ENCODE measurements around the gene TTC7B. TPM values are rescaled to one million over a fixed set of nuclear protein-coding genes. Genes with fewer than 3 reads are reported as not detected.

The TTC7B gene
- total and polyA plus RNA-seq, 9 of the 15 experiments (the other 6 are each of a cell fraction or from before 2014, with no cell fraction given): 2.2 to 77.2 (median 36.7) TPM

GRCh38 chr14:90603841-90604240 is 212.4 kb downstream of the TTC7B start (continued):
- TF ChIP-seq RNF219 (CRISPR knock-in tag; IDR thresholded peaks at IDR 0.05): no peak
- no peak for TF ChIP-seq ZZZ3 (IDR thresholded peaks at IDR 0.05)
- no peak for TF ChIP-seq MAFK (IDR thresholded peaks at IDR 0.05; ENCODE audit: low read length)
- no peak for TF ChIP-seq PHTF2 (CRISPR knock-in tag; IDR thresholded peaks at IDR 0.05)
- no peak for TF ChIP-seq PHB2 (IDR thresholded peaks at IDR 0.05; ENCODE audit: low read depth)
- no peak for TF ChIP-seq KAT2B (IDR thresholded peaks at IDR 0.05; ENCODE audit: low read depth, low read length)
- no peak for TF ChIP-seq SREBF1 (IDR thresholded peaks at IDR 0.05; ENCODE audit: borderline replicate concordance, low read depth, low read length)

GRCh38 chr14:90603336-90603735 is 212.9 kb downstream of the TTC7B start:
- in situ Hi-C loops (cut with MboI): no loop called here
- intact Hi-C loops (cut with micrococcal nuclease): no loop called here
- H3K4me3 ChIP-seq: no peak overlapping the region
- H3K79me2 ChIP-seq (ENCODE audit: control insufficient read depth, insufficient read depth, low read length): no peaks in the 10 kb centered on the region
- no peak overlapping the region for H2AFZ ChIP-seq (ENCODE audit: low read depth, low read length)
- peaks cover 0 to 6% of the 10 kb centered on the region in 2 experiments; a peak in 2 of 5 replicates for H3K4me1 ChIP-seq (replicated peaks in 1 of 2; ENCODE audit: control insufficient read depth in 2 of 2, insufficient read depth in 2 of 2, low read length in 2 of 2)
- H3K36me3 ChIP-seq (ENCODE audit: control insufficient read depth, insufficient read depth, low read length): no peaks in the 10 kb centered on the region; the same call in 2 of the 3 replicates
- no peak for FAIRE-seq
- 33% methylated on average over 1 of the region's 1 CpG for WGBS (ENCODE audit: insufficient coverage, low coverage, missing lambda C conversion rate)
- no peak overlapping the region for H3K4me2 ChIP-seq (ENCODE audit: insufficient read depth, low read length)
- no peak for ATAC-seq
- no peaks in the 10 kb centered on the region for H4K20me1 ChIP-seq (replicated peaks; ENCODE audit: control insufficient read depth, insufficient read depth, low read length)
- no peak overlapping the region for H3K27ac ChIP-seq (ENCODE audit: extremely low read depth, low read depth, low read length)
- no peak for DNase-seq (ENCODE audit: extremely low read depth in 1 of 4, low spot score in 3 of 4)
- BruUV-seq (replicated peaks): no TSS peak
- no peaks in the 10 kb centered on the region for H3K9me1 ChIP-seq (ENCODE audit: control insufficient read depth, insufficient read depth, low read length)
- CTCF ChIA-PET (ENCODE audit: low intra/inter-chr PET ratio): no interaction called here
- H3K9ac ChIP-seq (ENCODE audit: insufficient read depth in 1 of 2, low read depth in 2 of 2, low read length in 2 of 2): no peak overlapping the region
- POLR2A ChIA-PET: no interaction called here
- no peaks in the 10 kb centered on the region for H3K9me3 ChIP-seq (replicated peaks; ENCODE audit: control insufficient read depth, insufficient read depth, low read depth, low read length)
- no peaks in the 10 kb centered on the region for H3K27me3 ChIP-seq (ENCODE audit: control insufficient read depth in 2 of 2, insufficient read depth in 2 of 2, low read length in 2 of 2)
- TF ChIP-seq ATF7 (IDR thresholded peaks at IDR 0.05) (no peak), POLR2AphosphoS5 (IDR thresholded peaks at IDR 0.05; ENCODE audit: control insufficient read depth, insufficient read depth, low read depth, low read length) (no peak), CUX1 (CRISPR knock-in tag; IDR thresholded peaks at IDR 0.05) (no peak), IFI16 (CRISPR knock-in tag; IDR thresholded peaks at IDR 0.05) (no peak), TOE1 (IDR thresholded peaks at IDR 0.05; ENCODE audit: borderline replicate concordance) (no peak), TOE1 (CRISPR knock-in tag; IDR thresholded peaks at IDR 0.05; ENCODE audit: borderline replicate concordance, low read depth) (no peak), ILF3 (IDR thresholded peaks at IDR 0.05; ENCODE audit: borderline replicate concordance) (no peak), ZNF778 (CRISPR knock-in tag; IDR thresholded peaks at IDR 0.05) (no peak), ZNF75A (CRISPR knock-in tag; IDR thresholded peaks at IDR 0.05) (no peak), SMAD1 (IDR thresholded peaks at IDR 0.05; ENCODE audit: low read depth, low read length, partially characterized antibody) (no peak)

All from K562 (cell line).